Nephron progenitor cell (in vitro differentiated cells): ENCODE measurements around the gene FBXO27.

Source experiments
- DNase-seq: peaks from one replicate; pipeline ENCODE4 v3.0.0; 2021
- H3K27ac Mint-ChIP-seq: 2 replicates; pipeline ENCODE4 v1.8.0; 2021; ENCODE audit warnings: mild to moderate bottlenecking, moderate library complexity, mixed read lengths
- H3K27me3 Mint-ChIP-seq: 2 replicates; pipeline ENCODE4 v1.8.0; 2021; ENCODE audit warnings: mild to moderate bottlenecking, low read depth, mixed read lengths; ENCODE audit not compliant: poor library complexity
- H3K36me3 Mint-ChIP-seq: 2 replicates; pipeline ENCODE4 v1.8.0; 2021; ENCODE audit warnings: low read depth, mixed read lengths
- H3K4me1 Mint-ChIP-seq: 2 replicates; pipeline ENCODE4 v1.8.0; 2021; ENCODE audit warnings: mixed read lengths
- H3K4me3 Mint-ChIP-seq: 2 replicates; pipeline ENCODE4 v1.8.0; 2021; ENCODE audit warnings: mild to moderate bottlenecking, moderate library complexity, mixed read lengths
- H3K9me3 Mint-ChIP-seq: 2 replicates; pipeline ENCODE4 v1.8.0; 2021; ENCODE audit warnings: mild to moderate bottlenecking, moderate library complexity, mixed read lengths
- CTCF ChIP-seq: fragments of 200-600 bp; sonication (generic); IDR thresholded peaks from 2 replicates; pipeline ENCODE4 v1.5.0; 2021; ENCODE audit warnings: antibody characterized with exemption

FBXO27 gene

GRCh38 chr19:38974624-38975213 lies 57.6 kb downstream of the FBXO27 start:
- Mint-ChIP-seq H3K4me3 (peak overlapping the region; percentile 95), H3K4me1 (peaks cover 45% of the 10 kb centered on the region), H3K27me3 (no peaks in the 10 kb centered on the region), H3K9me3 (peaks cover under 1% of the 10 kb centered on the region), H3K27ac (peak overlapping the region; percentile 69), H3K36me3 (peaks cover 20% of the 10 kb centered on the region)
- DNase-seq: no peak
- TF ChIP-seq CTCF: no peak
